Skin of body (tissue), 2 donors: ENCODE results near the gene TAF11. TPM values are rescaled to one million over a fixed set of nuclear protein-coding genes. Genes with fewer than 3 reads are reported as not detected.
"Not testable (repeated sequence)": the region's sequence is repeated elsewhere in the genome, so short reads cannot be mapped to it uniquely, and the experiment has no call there.

Experiments used
- DNase-seq: peaks from one replicate; lab custom pipeline; 2025; lab: John Stamatoyannopoulos, UW
- total RNA-seq: library from RNA; depleted of rRNA; stranded (reverse); fragments of >200 nt; gene quantifications from one replicate; pipeline ENCODE4 v1.2.3, GENCODE V29; 2014

The TAF11 gene
- total RNA-seq, 1 donor from 2014 or later: 22.2 TPM

DNA sequence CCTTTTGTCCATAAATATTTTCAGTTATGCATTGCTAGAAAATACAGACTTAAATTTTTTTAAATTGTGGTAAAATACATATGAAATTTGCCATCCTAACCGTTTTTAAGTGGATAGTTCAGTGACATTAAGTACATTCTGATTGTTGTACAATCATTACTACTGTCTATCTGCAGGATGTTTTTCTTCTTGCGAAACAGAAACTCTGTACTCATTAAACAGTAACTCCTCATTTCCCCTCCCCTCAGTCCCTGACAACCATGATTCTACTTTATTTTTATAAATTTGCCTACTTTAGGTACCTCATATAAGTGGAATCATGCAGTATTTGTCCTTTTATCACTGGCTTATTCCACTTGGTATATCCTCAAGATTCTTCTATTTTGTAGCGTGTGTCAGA, 21.3 kb downstream of the TAF11 start:
- DNase-seq: no peak

DNA sequence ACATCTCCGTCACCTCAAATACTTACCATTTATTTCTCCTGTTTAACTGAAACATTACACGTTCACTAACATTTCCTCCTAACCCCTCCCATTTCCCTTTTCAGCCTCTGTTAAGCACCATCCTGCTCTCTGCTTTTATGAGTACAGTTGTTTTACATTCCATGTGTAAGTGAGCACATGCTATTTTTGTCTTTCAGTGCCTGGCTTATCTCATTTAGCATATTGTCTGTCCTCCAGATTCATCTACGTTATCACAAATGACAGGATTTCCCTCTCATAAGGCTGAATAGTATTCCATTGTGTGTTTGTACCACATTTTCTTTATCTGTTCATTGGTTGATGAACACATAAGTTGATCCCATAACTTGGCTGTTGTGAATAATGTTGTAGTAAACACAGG, 22.7 kb downstream of the TAF11 start:
- DNase-seq: no peak

DNA sequence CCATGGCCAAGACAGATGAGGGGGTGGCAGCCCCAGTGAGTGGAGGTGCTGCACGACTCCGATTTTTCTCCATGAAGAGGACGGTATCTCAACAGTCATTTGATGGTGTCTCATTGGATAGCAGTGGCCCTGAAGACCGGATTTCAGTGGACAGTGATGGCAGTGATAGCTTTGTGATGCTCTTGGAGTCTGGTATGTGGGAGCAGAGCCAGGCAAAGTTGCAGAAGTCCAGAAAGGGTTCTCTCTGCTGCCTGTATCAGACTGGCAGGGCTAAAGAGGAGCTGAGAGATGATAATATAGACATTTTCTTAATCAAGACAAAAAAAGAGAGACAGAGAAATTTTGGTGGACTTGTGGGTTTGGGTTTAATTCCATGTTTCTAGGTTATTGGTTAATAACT, 23.8 kb downstream of the TAF11 start:
- no peak for DNase-seq

DNA sequence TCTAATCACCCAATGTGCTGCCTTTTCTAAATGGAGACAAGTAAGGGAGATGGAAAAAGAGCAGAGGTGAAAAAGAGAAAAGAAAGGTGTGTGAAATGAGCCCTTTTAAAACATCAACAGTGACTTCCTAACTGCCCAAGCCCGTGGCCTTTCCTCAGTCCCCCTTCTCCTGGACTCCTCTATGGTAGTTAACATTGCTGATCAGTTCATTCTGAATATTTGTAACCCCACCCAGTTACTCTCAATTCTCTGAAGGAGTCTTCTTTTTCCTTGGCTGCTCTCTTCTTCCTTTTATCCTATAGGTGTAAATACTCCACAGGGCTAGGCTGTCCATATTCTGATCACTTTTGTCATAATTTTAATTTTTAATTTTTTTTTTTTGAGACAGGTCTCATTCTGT, 27.1 kb downstream of the TAF11 start:
- DNase-seq: no peak

DNA sequence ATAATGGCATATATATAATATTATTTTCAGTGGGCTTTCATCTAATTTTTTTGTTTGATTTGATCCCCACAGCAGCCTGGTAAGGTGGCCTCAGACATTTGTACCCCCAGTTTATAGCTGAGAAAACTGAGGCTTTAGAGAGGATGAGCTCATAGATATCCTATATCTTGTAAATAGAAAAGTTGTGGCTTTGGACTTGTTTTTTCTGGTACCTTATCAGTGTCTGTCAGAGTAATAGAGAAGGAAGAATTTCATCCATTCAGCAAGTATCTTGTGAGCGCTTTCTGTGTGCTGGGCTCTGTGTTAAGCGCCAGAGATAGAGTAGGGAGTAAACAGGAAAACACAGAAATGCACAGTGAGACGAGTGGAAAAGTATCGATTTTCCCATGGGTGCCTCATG, 27.9 kb downstream of the TAF11 start:
- DNase-seq: no peak

DNA sequence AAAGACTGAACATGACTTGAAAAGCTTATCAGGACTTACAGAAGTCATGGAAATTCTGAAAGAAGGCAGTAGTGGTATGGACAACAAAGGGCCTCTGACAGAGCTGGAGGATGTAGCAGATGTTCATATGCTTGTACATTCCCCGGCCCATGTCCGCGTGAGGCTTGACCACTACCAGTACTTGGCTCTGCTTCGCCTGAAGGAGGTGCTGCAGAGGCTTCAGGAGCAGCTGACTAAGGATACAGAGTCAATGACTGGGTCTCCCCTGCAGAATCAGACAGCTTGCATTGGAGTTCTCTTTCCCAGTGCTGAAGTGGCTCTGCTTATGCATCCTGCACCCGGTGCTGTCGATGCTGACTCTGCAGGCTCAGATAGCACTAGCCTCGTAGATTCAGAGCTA, 29.2 kb downstream of the TAF11 start:
- DNase-seq: no peak

DNA sequence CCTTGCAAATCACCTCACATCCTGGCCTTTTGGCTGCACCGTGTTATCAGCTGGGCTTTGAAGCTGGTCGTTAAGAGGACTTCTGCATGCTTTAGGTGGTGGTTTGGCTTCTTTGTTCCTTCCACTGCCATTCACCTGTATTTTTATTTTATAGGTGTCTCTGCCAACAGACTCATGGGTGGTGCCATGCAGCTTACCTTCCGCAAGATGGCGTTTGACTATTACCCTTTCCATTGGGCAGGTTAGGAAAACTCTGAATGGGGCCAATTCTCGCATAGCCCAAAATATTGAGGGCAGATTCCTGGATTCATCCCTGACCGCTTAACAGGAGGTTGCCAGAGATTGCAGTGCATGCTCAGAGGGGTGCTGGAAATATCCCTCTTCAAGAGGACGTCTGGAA, 32.4 kb downstream of the TAF11 start:
- no peak for DNase-seq

DNA sequence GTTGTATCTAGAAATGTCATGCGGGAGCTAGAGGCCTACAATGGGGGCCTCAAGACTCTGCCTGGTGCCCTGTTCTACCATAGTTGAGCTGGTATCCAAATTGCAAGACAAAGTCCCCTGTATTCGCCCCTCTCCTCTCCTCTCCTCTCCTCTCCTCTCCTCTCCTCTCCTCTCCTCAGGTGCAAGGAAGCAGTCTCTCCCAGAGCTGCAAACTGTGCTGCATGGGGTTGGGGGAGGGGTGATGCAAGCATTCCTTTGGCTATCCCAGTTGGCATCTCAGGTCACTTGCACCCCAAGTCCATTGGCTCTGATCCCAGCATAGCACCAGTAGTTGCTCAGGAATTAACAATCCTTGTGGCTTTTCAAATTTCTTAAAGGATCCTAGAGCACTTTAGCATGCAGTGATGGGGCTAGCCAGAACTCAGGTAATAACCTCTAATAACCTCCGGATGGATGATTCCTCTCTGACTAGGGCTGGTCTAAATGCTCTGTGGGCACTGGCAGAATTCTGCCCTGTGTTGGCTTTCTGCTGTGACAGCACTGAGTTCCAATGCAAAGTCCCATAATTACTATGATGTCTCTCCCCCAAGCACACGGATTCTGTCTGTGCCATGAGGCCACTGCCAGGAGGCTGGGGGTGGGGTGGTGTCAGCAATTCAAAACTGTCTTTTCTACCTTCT, 35.3 kb downstream of the TAF11 start:
- no peak for DNase-seq

DNA sequence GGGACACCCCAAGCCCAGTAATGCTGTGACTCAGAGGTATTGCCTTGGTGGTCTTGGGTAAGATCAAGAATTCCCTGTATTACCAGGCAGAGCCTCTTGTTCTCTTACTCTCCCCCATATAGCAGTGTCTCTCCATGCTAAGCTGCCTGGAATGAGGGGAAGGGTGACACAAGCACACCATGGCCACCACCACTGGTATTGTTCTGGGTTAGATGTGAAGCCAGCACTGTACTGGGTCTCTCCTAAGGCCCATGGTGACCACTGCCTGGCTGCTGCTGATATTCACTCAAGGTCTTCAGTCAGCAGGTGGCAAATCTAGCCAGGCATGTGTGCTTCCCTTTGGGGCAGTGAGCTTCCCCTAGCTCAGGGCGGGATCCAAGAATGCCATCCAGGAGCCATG, 36.5 kb downstream of the TAF11 start:
- DNase-seq: no peak

DNA sequence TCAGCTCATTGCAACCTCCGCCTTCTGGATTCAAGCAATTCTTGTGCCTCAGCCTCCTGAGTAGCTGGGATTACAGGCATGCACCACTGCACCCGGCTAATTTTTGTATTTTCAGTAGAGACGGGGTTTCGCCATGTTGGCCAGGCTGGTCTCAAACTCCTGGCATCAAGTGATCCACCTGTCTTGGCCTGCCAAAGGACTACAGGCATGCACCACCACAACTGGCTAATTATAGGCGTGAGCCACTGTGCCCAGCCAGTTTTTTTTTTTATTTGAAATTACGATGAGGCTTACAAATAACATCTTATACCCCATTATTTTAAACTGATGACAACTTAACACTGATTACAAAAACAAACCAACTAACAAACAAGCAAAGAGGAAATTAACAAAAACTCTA, 38.8 kb downstream of the TAF11 start:
- DNase-seq: not testable (repeated sequence)

DNA sequence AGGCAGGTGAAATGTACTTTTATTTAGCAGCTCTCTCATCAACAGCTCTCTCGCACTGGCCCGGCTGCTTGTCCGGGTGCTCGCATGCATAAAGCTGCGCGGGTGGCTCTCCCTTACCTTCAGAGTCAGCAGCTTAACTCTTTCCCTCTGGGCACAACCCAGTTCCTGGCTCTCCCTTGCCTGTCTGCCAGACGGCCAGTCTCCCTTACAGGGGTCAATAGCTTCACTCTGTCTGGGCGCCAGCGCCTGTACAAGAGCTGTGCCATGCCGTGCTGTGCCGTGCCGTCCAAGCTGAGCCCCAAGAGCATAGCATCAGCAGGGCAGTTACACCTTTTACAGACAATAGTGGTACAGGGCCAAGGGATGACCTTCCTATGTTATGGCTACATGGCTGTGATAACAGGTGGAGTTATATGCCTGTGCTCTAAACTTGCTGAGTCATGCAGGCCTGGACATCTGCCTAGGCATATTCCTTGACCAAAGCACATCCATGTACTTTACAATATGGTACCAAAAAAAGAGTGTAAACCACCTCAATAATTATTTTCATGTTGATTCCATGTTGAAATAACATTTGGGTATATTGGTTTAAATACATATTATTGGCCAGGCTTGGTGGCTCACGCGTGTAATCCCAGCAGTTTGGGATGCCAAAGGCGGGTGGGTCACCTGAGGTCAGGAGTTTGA, 48.0 kb downstream of the TAF11 start:
- no peak for DNase-seq

DNA sequence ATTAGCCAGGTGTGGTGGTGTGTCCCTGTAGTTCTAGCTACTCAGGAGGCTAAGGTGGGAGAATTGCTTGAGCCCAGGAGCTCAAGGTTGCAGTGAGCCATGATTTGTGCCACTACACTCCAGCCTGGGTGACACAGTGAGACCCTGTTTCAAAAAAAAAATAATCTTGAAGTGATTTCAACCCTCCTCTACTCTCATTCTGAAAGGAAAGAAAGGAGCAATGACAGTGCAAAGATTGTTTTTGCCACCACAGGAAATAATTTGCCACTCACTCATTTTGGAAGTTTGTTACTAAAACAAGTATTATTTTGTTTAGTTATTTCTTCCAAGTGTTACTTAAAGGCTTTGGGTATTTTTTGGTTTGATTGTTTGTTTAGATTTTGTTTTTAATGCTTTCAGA, 50.3 kb downstream of the TAF11 start:
- no peak for DNase-seq

DNA sequence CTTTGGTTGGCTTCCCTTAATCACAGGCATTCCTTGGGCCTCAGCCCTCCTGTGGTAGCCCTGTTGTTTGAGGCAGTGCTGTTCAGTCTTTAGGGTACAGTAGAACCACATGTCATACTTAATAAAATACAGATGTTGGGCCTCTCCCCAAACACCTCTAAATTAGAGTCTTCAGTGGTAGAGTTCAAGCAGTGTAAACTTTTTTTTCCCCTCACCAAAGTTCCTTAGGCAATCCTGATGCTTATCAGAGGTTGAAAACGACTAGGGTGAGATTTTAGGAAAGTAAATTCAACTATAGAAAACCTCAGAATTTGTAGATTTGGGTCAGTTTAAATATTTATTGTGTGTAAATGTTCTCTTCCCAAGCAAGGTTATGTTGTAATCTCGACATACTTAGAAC, 51.4 kb downstream of the TAF11 start:
- no peak for DNase-seq

DNA sequence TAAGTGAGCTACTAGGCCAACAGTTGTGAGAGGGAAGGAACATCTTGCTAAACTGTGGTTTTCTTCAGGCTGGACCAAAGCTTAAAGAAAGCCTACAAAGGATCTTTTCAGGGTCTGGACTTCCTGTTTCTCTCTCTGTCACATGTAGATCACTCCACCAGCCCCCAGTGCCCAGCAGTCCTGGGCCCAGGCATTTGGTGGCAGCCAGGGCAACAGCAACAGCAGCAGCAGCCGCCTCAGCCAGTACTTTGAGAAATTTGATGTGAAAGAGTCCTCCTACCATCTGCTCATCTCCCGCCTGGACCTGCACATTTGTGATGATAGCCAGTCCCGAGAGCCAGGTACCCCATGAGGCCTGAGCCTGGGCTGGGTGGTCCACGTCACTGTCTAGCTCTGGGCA, 51.8 kb downstream of the TAF11 start:
- DNase-seq: no peak

DNA sequence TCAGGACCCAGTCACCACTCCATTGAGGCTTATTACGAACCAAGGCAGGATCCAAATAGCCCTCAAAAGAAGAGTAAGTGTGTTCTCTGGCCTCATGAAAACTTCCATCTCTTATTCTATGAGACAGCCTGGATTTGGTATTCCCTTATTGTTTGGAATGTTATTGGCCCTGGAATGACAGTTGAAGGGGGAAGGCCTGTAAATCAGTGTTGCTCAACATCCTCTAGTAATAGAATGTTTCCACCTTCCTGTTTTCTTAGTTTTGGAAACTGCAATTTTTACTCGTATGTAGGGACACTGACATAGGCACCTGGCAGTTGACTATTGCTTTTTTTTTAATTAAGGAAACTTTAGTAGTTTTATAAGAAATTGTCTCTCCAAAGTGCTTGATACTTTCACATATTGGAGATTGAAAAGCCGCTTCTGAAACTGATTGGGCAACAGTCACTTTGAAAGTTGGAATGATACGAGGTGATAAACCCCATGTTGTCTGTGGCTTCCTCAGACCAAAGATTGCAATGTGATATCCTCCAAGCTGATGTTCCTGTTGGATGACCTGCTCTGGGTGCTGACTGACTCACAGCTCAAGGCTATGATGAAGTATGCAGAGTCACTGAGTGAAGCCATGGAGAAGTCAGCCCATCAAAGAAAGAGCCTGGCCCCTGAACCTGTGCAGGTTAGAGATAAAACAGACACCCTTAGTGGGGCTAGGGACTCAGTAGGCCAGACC, 52.9 kb downstream of the TAF11 start:
- no peak for DNase-seq

DNA sequence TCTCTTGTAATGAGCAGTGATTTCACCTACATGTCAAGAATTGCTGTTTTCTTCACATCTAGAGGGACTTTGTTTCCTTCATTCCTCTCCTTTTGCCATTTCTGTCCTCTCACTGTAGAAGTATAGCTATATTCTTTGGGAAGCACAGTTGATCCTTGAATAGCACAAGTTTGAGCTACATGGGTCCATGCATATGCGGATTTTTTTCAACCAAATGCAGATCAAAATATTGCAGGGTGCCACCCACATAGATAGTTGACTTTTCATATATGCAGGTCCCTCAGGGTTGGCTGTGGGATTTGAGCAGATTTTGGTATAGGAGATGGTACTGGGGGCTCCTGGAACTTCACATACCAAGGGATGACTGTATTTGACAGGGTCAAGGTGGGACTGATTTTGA, 54.9 kb downstream of the TAF11 start:
- DNase-seq: no peak

DNA sequence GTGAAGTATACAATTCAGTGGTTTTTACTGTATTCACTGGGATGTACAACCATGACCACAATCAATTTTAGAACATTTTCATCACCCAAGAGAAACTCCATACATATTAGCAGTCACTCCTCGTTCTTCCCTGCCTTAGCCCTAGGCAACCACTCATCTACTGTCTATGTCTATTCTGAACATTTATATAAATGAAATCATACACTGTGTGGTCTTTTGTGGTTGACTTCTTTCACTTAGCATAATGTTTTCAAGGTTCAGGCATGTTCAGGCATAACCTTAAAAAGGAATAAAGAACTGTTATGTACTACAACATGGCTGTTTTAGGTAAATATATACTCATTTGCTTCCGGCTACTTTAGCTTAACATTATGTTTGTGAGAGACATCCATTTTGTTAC, 58.7 kb downstream of the TAF11 start:
- no peak for DNase-seq

Other genes starting within 250 kb of the TAF11 start
- gene ILRUN, start 191.3 kb downstream of the TAF11 start, total RNA-seq: 33.3 TPM
- 26.2 TPM for gene SNRPC, start 130.5 kb downstream of the TAF11 start, total RNA-seq
- 8.1 TPM for gene BLTP3A, start 96.0 kb downstream of the TAF11 start, total RNA-seq
- gene ANKS1A, start 1.2 kb upstream of the TAF11 start, total RNA-seq: 17.3 TPM